Fibroblast of lung (primary cell): ENCODE data around the gene KIAA1217. TPM values are rescaled to one million over a fixed set of nuclear protein-coding genes. Genes with fewer than 3 reads are reported as not detected.

Source experiments
- DNase-seq, 2 donors: peaks; one replicate each; pipeline versions ENCODE4 v3.0.0 to v3.0.0-alpha.2; 2010; ENCODE audit warnings: low read depth in 2 of 2
- H2AFZ ChIP-seq: 2 replicates; pipeline ENCODE4 v1.5.1; 2012; ENCODE audit warnings: low read length, control low read depth, inconsistent platforms
- H3K27ac ChIP-seq: 2 replicates; pipeline ENCODE4 v1.5.1; 2011; ENCODE audit warnings: low read length, control low read depth; ENCODE audit not compliant: insufficient read depth
- H3K27me3 ChIP-seq: 2 replicates; pipeline ENCODE4 v1.5.1; 2011; ENCODE audit warnings: mild to moderate bottlenecking, low read length; ENCODE audit not compliant: control insufficient read depth, insufficient read depth
- H3K36me3 ChIP-seq: 2 replicates; pipeline ENCODE4 v1.5.1; 2011; ENCODE audit warnings: low read length; ENCODE audit not compliant: control insufficient read depth, insufficient read depth
- H3K4me1 ChIP-seq: 2 replicates; pipeline ENCODE4 v1.5.1; 2011; ENCODE audit warnings: low read length; ENCODE audit not compliant: control insufficient read depth, insufficient read depth; ENCODE audit errors: extremely low read depth
- H3K4me2 ChIP-seq: 2 replicates; pipeline ENCODE4 v1.5.1; 2011; ENCODE audit warnings: low read length, control low read depth; ENCODE audit not compliant: insufficient read depth; ENCODE audit errors: extremely low read depth
- H3K4me3 ChIP-seq, 4 experiments: fragments of 200-600 bp in 1 of 4; sonication (generic) in 1 of 4; replicated peaks in 1 of 4; 2 replicates each; pipeline ENCODE4 v1.5.1; 2011 to 2016; ENCODE audit warnings: low read length in 4 of 4, low read depth in 3 of 4, mild to moderate bottlenecking in 3 of 4, control low read depth in 2 of 4, inconsistent platforms in 1 of 4, mixed read lengths in 1 of 4; ENCODE audit not compliant: insufficient read depth in 1 of 4; ENCODE audit errors: control extremely low read depth in 1 of 4
- H3K79me2 ChIP-seq: 2 replicates; pipeline ENCODE4 v1.5.1; 2012; ENCODE audit warnings: mild to moderate bottlenecking, low read length, inconsistent platforms; ENCODE audit not compliant: control insufficient read depth, insufficient read depth
- H3K9ac ChIP-seq: 2 replicates; pipeline ENCODE4 v1.5.1; 2011; ENCODE audit warnings: mild to moderate bottlenecking, low read length, control low read depth; ENCODE audit not compliant: insufficient read depth
- H3K9me3 ChIP-seq: 2 replicates; pipeline ENCODE4 v1.5.1; 2012; ENCODE audit warnings: low read depth, low read length; ENCODE audit not compliant: control insufficient read depth, insufficient read depth
- H4K20me1 ChIP-seq: 2 replicates; pipeline ENCODE4 v1.5.1; 2011; ENCODE audit warnings: low read length; ENCODE audit not compliant: control insufficient read depth, insufficient read depth; ENCODE audit errors: extremely low read depth
- CTCF ChIP-seq, 2 donors: IDR thresholded peaks in 1 of 2; conservative IDR thresholded peaks in 1 of 2; 1 replicate in 1 of 2; 2 replicates in 1 of 2; pipeline ENCODE4 v1.5.1; 2011 to 2012; ENCODE audit warnings: low read length in 2 of 2, control low read depth in 1 of 2, inconsistent platforms in 1 of 2, low read depth in 1 of 2, mild to moderate bottlenecking in 1 of 2
- EZH2 ChIP-seq: IDR thresholded peaks from 2 replicates; pipeline ENCODE4 v1.5.1; 2012; ENCODE audit warnings: low read length, control low read depth, mild to moderate bottlenecking; ENCODE audit errors: missing control alignments
- polyA plus RNA-seq, 2 donors: library from polyadenylated mRNA; depleted of rRNA in 1 of 2; stranded (reverse) in 1 of 2; unstranded in 1 of 2; fragments of >200 nt; gene quantifications; 2 replicates each; pipeline ENCODE4 v1.2.1, GENCODE V29; 2011 to 2012; ENCODE audit warnings: missing spikeins in 1 of 2
- total RNA-seq: library from RNA; depleted of rRNA; stranded (reverse); fragments of >200 nt; gene quantifications from 2 replicates; pipeline ENCODE4 v1.2.1, GENCODE V29; 2014

Gene KIAA1217
- total and polyA plus RNA-seq, 2 donors (not counting 1 experiment from before 2014, with no cell fraction given), result 0.92 to 1.5 TPM

GRCh38 chr10:24206926-24207325 lies 2.0 kb upstream of the KIAA1217 start:
- no peaks in the 10 kb centered on the region for H3K36me3 ChIP-seq
- H3K9me3 ChIP-seq, result no peaks in the 10 kb centered on the region
- no peak for TF ChIP-seq EZH2
- no peak for TF ChIP-seq CTCF (conservative IDR thresholded peaks at IDR 0.05 in 1 of 2, IDR thresholded peaks at IDR 0.05 in 1 of 2; ENCODE audit: low read depth in 1 of 2, low read length in 2 of 2)
- H3K4me2 ChIP-seq, result no peak overlapping the region
- no peak overlapping the region for H3K9ac ChIP-seq
- DNase-seq, result no peak
- no peaks in the 10 kb centered on the region for H4K20me1 ChIP-seq
- peaks cover 2% of the 10 kb centered on the region for H3K27me3 ChIP-seq
- H3K79me2 ChIP-seq, result no peaks in the 10 kb centered on the region
- H3K4me3 ChIP-seq, result no peak overlapping the region
- no peak overlapping the region for H3K27ac ChIP-seq
- no peak overlapping the region for H2AFZ ChIP-seq
- H3K4me1 ChIP-seq, result no peaks in the 10 kb centered on the region

- no peaks in the 10 kb centered on the region for H3K9me3 ChIP-seq
- H3K36me3 ChIP-seq, result no peaks in the 10 kb centered on the region
- no peak overlapping the region for H2AFZ ChIP-seq
- no peaks in the 10 kb centered on the region for H3K79me2 ChIP-seq
- H3K9ac ChIP-seq, result no peak overlapping the region
- peaks cover 2% of the 10 kb centered on the region for H3K27me3 ChIP-seq
- H3K27ac ChIP-seq, result no peak overlapping the region
- H4K20me1 ChIP-seq, result no peaks in the 10 kb centered on the region
- TF ChIP-seq CTCF (conservative IDR thresholded peaks at IDR 0.05 in 1 of 2, IDR thresholded peaks at IDR 0.05 in 1 of 2; ENCODE audit: low read depth in 1 of 2, low read length in 2 of 2) (no peak), EZH2 (no peak)
- H3K4me3 ChIP-seq, result no peak overlapping the region
- DNase-seq, result no peak
- H3K4me1 ChIP-seq, result no peaks in the 10 kb centered on the region
- no peak overlapping the region for H3K4me2 ChIP-seq
Measured at GRCh38 chr10:24207341-24207740, 1.6 kb upstream of the KIAA1217 start.

- H3K9me3 ChIP-seq, result no peaks in the 10 kb centered on the region
- no peak overlapping the region for H3K4me3 ChIP-seq
- no peaks in the 10 kb centered on the region for H3K36me3 ChIP-seq
- peak overlapping the region; percentile 67 for H3K4me2 ChIP-seq
- TF ChIP-seq EZH2 (no peak), CTCF (conservative IDR thresholded peaks at IDR 0.05 in 1 of 2, IDR thresholded peaks at IDR 0.05 in 1 of 2; ENCODE audit: low read depth in 1 of 2, low read length in 2 of 2) (no peak)
- H2AFZ ChIP-seq, result no peak overlapping the region
- no peaks in the 10 kb centered on the region for H4K20me1 ChIP-seq
- H3K79me2 ChIP-seq, result no peaks in the 10 kb centered on the region
- peak; percentile 30 to 36 for DNase-seq
- H3K9ac ChIP-seq, result no peak overlapping the region
- H3K4me1 ChIP-seq, result no peaks in the 10 kb centered on the region
- no peak overlapping the region for H3K27ac ChIP-seq
- no peaks in the 10 kb centered on the region for H3K27me3 ChIP-seq
Measured at GRCh38 chr10:24207781-24208611, 942 bp upstream of the KIAA1217 start.
